C4-2B (cell line): Measurements from ENCODE around the gene SLC15A4.

Experiments
- H3K27ac ChIP-seq: fragments of 450-650 bp; 2 replicates; pipeline ENCODE4 v1.5.1; 2017
- ZFX ChIP-seq: fragments of 450-650 bp; IDR thresholded peaks from 2 replicates; pipeline ENCODE4 v1.6.1; 2017
- TF ChIP-seq, protein P1 (sequence below): fragments of 450-650 bp; conservative IDR thresholded peaks from 2 replicates; pipeline ENCODE4 v1.5.1; 2017; ENCODE audit warnings: mild to moderate bottlenecking

The SLC15A4 gene

DNA sequence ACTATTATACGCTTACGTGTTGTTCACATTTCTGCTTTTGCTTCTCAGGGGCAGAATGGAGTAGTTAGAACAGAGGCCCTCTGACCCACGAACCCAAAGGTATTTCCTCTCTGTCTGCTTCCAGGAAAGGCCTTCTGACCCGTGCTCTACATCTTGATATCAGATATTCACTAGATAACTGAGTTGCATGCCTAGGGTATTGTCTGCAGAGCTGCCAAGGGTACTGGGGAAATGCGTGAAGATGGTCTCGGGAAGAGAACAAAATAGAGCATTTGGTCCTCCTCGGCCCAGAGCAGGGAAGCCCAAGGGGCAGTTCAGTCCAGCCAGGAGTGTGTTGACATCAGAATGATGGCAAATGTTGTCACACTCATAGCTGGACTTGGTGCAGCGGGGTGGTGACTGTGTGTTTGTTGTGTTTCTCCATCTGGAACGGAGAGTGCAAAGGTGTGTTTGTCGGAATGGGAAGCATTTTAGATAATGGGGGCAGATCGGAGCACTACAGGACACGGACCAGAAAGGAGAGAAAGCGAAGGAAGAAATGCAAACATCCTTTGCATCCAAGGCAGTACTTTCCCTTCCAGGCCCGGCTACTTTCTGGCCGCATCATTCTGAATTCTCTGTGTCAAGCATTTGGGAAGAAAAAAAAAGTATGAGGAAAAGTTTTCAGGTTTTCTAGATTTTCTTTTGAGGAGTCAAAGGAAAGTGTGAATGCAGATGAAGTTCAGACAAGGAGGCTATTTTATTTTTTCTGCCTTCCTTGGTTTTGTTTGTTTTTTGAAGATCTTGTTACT, 37.7 kb upstream of the SLC15A4 start:
- no peak for TF ChIP-seq ZFX
- TF ChIP-seq, protein P1, sequence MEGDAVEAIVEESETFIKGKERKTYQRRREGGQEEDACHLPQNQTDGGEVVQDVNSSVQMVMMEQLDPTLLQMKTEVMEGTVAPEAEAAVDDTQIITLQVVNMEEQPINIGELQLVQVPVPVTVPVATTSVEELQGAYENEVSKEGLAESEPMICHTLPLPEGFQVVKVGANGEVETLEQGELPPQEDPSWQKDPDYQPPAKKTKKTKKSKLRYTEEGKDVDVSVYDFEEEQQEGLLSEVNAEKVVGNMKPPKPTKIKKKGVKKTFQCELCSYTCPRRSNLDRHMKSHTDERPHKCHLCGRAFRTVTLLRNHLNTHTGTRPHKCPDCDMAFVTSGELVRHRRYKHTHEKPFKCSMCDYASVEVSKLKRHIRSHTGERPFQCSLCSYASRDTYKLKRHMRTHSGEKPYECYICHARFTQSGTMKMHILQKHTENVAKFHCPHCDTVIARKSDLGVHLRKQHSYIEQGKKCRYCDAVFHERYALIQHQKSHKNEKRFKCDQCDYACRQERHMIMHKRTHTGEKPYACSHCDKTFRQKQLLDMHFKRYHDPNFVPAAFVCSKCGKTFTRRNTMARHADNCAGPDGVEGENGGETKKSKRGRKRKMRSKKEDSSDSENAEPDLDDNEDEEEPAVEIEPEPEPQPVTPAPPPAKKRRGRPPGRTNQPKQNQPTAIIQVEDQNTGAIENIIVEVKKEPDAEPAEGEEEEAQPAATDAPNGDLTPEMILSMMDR, result no peak
- no peak overlapping the region for H3K27ac ChIP-seq

DNA sequence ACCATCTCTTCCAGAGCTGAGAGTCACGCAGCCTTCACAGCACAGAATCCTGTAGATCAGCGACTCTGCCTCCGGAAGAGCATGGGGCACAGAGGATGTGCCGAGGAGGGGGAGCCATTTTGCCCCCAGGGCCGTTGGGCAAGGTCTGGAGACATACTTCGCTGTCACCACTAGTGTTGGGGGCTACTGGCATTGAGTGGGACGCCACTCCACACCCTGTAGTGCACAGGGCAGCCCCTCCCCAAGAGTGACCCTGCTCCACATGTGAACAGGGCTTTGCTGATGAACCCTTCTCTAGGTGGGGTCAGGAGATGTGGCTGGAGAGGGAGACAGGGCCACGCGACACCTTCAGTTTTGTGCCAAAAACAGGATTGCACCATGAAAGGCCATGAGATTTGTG, 35.6 kb upstream of the SLC15A4 start:
- TF ChIP-seq, protein P1, result no peak
- TF ChIP-seq ZFX, result no peak
- no peak overlapping the region for H3K27ac ChIP-seq

DNA sequence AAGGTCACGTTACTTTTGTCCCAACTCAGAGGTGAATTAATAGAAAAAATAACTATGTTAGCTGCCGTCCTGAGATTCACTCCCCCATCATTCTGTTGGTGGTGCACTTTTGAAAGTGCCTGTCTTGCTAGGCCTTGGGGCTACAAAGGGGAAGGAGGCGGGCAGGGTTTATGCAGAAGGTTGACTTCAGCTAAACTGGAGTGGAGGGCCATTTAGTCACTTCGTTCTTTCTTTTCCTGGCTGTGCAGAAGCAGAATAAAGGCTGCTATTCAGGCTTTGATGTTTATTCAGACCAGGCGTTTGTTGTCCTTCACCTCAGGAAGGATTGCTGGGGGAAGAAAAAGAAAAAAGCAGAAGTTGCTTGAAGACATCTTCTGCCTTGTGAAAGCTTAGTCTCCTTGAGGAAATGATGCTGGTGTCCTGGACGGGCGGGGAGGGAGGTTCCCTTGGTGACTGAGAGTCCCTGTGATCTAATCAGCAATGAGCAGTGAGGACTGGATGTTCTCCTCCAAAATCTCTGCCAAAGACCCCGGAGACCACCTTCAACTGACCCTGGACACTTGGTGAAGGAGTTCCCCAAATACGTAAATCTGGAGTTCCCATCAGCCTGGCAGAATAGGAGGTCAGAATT, 33.5 kb upstream of the SLC15A4 start:
- TF ChIP-seq, protein P1, result no peak
- no peak for TF ChIP-seq ZFX
- no peak overlapping the region for H3K27ac ChIP-seq

GRCh38 chr12:128856791-128857078, 33.0 kb upstream of the SLC15A4 start:
- no peak overlapping the region for H3K27ac ChIP-seq
- no peak for TF ChIP-seq ZFX
- TF ChIP-seq, protein P1, result no peak

DNA sequence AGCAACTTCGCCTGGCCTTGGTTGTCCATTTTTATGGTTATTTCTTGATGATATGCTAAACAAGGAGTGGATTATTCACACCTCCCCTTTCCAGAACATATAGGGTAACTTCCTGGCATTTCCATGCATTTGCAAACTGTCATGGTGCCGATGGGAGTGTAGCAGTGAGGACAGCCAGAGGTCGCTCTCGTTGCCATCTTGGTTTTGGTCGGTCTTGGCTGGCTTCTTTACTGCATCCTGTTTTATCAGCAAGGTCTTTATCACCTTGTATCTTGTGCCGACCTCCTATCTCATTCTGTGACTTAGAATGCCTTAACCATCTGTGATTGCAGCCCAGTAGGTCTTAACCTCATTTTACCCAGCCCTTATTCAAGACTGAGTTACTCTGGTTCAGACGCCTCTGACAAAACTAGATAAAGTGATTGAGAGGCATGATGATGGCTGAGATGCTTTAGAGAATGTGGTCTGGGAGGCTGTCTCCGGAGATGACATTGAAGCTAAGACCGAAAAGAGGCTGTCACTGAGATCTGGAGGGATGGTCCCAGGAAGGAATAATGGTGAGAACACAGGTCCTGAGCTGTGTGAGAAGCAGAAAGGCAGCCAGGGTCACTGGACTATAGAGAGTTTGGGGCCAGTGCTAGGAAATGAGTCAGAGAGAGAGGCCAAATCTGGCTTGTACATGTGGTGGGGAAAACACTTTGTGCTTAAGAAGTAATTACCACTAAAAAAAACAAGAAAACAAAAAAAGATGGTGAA, 32.5 kb upstream of the SLC15A4 start:
- no peak overlapping the region for H3K27ac ChIP-seq
- TF ChIP-seq, protein P1, result no peak
- TF ChIP-seq ZFX, result no peak

DNA sequence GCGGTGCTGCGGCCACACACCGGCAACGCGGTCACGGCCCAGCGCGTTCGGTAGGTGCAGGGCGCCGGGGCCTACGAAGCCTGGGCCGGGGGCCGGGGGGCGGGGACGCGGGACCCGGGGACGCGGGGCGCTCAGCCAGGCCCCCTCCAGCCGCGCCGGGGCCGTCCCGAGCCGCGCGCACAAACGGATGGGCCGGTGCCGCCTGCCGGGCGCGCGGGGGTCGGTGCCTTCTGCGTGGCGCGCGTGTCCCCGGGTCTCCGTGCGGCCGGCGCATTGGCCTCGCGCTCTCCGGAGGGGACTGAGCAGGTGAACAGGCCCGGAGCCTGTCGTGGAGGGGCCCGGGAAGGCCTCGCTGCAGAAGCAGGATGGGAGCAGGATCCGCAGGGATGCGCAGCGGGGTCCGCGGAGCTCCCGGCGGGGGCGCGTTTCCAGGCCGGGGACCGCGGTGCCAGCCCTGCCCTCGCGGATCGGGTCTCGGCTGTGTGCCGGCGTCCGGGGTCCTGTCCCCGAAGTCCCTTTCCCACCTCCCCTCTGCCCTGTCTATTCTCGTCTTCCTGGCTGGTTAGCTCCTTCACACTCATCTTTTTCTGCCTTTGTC, 29.9 kb upstream of the SLC15A4 start:
- no peak overlapping the region for H3K27ac ChIP-seq

More for the DNA sequence above, 29.9 kb upstream of the SLC15A4 start:
- no peak for TF ChIP-seq ZFX
- TF ChIP-seq, protein P1, result no peak
